CD4-positive, alpha-beta T cell treated with Interleukin-4 for 1 hour (primary cell): ENCODE measurements around the gene ZSWIM6.

ENCODE experiments used
- DNase-seq, 2 donors: peaks; one replicate each; pipeline ENCODE4 v3.0.0-alpha.2; 2020 to 2022

ZSWIM6 gene

DNA sequence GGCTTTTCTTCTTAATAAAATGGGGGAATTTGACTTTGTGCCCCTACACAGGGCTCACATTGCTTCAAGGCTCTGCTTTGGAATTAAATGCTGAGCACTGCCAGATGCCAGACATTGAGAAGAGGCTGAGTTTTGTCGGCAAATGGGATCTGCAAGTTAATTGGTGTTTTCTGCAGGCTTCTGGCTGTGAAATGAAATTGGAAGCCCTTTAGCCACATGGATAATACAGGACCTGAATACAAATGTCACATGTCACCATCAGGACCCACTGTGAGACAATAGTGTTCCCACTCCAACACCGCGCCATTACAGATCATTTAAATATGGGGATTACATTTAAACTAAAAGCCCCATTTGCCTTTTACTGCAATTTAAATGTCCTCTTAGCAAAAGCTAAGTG lies 164.4 kb downstream of the ZSWIM6 start:
- no peak for DNase-seq

DNA sequence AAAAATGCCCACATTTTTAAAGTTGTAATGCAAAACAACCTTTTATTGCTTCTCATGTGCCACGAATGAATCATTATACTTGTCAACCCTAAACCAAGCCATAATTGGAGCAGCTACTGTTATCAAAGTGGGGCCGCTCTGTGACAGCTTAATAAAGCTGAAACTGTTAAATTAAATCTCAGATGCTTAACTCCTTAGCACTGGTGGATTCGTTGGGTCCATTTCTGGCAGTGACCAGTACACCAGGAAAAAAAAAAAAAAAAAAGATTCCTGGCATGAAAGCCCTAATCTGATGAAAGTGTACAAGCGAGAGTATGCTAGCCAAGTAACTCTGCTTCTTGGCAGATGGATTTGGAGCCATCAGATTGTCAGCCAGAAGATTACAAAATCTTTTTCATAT lies 164.8 kb downstream of the ZSWIM6 start:
- DNase-seq = no peak

DNA sequence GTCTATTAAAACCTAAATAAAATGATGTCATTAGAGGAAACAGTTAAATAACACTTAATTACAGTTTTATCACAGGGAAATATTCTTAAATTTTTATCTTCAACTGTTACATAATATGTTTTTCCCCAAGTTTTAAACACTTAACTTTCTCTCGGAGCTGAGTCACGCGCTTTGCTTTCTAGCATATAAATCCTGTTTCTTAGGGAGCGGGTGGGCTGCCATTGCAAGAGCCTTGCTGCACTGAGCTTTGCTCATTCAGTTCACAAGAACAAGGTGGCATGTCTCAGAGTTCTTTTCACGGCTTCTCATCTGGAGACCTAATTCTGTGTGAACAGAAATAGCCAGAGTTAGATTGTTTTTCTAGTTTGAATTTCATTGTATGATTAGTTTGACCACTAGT lies 166.1 kb downstream of the ZSWIM6 start:
- DNase-seq = no peak

DNA sequence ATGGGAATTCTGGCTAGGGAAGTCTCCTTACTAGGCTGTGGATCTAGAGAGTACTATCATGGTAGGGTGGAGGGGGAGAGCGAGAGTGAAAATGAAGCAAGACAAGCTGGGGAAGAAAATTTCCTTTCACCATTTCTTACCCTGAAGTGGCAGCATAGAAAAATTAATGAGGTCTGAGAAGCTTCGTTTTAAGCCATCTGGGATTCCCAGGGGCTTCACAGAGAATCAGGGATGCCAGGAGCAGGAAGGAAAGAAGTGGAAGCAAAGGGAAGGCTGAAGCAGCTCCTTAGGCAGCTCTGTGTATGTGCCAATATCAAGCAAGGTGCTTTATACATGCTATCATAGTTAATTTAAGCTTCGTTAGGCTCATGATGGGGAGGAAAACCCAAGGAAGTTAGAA lies 169.9 kb downstream of the ZSWIM6 start:
- no peak for DNase-seq

DNA sequence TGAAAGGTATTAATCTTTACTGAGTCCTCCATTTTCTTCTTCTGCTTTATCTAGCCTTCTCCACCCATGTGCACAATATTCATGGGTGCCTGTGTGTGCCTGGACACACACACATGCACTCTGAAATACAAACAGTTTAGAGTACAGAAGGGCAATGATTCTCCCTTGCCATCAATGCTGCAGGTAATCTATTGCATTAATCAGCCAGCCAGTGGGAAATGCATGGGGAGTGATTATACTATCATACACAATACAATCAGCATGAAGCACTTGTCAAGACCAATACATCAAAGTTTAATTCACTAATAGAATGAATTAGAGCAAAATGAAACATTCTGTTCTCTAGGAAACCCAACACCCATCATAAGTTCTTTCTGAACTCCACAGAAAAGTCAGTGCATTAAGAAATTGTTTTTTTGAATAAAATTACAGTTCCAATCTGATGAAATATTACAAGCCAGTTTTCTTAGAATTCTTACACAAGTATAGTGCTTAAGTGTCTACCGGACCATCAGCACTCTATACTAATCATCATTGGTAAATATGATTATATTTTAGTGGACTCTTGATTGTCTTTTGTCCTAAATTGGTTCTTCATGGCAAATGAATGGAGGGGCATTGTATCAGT lies 172.2 kb downstream of the ZSWIM6 start:
- DNase-seq = no peak

DNA sequence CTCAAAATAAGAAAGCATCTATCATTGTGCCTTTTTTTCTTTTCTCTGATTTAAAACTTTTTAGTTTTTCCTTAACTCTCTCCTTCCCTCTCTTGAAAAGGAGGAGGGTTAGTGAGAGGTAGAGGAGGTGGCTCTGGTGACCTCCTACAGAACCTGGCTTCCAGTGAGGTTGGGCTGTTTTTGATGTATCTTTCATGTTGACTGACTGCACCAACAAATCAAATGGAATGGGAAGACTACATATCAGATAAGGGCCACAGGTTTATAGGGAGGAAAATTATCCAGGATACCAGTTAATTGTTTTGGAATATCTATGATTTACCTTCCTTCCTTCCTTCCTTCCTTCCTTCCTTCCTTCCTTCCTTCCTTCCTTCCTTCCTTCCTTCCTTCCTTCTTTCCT lies 173.2 kb downstream of the ZSWIM6 start:
- no peak for DNase-seq

DNA sequence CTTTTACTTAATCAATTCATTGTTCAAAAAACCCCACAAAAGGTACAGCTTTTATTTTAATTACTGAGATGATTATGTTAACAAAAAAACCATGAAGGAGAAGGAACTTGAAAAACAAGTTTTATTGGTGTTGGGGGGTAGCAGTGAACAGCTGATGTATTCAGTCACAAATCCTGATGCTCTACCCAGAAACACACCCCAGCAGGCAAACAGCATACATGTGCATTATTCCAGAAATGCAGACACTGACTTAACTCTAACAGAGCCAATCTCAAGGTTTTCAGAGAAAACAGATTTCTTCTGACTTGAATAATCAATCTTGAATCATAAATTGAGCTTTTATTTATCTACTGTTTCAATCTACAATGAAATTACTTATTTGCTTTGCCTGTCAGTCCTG lies 175.2 kb downstream of the ZSWIM6 start:
- no peak for DNase-seq

DNA sequence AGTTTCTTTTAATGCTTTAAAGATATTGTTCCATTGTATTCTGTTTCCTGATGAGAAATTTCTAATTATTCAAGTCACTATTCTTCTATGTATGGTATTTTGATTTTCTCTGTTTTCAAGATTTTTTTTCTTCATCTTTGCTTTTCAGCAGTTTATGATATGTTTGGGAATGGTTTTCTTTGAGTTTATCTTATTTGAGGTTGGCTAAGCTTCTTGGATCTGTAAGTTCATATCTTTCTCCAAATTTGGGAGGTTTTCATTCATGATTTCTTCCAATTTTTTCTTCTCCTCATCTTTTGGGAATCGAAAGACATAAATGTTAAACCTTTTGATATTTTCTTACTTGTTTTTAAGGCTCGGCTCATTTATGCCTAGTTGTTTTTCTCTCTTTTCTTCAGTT lies 184.9 kb downstream of the ZSWIM6 start:
- no peak for DNase-seq

DNA sequence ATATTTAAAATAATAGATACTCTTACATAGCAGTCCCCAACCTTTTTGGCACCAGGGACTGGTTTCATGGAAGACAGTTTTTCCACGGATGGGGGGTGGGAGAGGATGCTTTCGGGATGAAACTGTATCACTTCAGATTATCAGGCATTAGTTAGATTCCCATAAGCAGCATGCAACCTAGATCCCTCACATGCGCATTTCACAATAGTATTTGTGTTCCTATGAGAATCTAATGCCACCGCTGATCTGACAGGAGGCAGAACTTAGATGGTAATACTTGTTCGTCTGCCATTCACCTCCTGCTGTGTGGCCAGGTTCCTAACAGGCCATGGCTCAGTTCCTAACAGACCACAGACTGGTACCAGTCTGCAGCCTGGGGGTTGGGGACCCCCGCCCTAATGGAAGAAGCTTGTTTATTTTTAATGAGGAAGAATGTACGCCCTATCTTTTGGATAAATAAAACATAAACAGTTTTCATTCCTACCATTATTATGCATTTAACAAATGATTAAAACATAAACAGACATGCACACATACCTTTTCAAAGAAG lies 187.7 kb downstream of the ZSWIM6 start:
- DNase-seq = no peak

DNA sequence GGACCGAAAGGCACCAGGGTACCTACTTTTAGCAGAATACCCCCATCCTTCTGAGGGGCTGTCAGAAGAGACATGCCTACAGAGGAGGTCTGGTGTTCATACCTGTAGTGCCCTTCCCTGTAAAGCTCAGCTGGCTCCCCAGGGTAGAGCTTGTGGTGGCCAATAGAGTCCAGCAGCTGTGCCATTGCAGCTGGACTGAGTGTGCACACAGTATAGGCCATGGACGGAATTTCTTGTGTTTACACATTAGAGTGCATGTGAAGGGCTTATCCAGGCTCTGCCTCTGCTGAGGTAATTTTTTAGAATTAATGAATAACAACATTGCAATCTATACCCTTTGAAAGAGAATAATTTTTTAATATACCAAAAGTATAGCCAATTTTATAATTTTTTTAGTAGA lies 191.0 kb downstream of the ZSWIM6 start:
- no peak for DNase-seq

DNA sequence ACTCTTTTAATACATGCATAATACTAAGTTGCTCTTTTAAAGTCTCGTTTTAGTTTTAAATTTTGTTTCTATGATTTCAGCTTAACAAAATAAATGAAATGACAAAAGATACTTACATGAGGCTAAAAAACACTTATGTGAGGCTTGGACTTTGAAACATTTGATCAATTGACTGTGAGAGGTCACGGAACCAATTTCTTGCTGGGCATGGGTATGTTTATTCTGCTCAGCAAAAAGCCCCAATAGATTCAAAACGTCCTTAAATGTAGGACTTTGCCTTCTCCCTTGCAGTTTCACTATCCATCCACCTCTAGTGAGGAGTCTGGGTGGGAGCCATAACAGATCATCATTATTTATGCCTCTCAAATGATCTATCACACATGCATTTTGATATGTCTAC lies 191.9 kb downstream of the ZSWIM6 start:
- DNase-seq = no peak

DNA sequence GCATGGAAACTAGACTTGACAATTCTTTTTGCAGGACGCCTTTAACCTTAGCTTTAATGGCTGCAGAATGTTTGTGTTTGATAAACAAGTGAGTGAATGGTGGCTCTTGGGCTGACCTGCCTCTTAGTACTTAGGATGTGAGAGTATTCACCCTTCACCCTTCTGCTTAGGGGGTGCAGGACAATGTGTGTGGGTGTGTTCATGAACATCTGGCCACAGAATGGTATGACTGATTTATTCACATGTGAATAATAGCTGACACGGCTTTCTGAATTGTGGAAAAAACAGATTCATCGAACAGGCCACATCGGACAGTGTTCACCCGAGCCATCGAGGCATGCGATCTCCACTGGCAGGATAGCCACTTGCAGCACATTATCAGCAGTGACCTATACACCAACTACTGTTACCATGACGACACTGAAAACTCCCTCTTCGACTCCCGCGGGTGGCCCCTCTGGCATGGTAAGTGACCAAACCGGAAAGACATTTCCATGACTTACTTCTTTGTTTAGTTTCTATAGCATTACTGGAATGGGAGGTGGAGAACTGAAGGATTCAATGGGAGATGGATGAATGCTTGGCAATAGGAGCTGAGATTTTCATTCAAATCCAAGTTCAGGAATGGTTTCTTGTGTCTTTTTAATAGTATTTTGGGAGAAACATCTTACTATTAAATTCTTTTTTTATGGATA lies 193.6 kb downstream of the ZSWIM6 start:
- DNase-seq = no peak

DNA sequence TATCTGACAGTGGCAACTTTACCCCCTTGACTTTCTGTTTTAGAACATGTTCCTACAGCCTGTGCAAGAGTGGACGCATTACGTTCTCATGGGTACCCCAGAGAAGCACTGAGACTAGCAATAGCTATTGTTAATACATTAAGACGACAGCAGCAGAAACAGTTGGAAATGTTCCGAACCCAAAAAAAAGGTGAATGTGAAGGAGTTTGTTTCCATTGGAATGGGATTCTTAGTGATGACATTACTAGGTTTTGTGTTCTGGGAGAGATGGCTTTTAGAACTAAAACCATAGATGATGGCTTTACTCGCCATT lies 194.1 kb downstream of the ZSWIM6 start:
- no peak for DNase-seq

DNA sequence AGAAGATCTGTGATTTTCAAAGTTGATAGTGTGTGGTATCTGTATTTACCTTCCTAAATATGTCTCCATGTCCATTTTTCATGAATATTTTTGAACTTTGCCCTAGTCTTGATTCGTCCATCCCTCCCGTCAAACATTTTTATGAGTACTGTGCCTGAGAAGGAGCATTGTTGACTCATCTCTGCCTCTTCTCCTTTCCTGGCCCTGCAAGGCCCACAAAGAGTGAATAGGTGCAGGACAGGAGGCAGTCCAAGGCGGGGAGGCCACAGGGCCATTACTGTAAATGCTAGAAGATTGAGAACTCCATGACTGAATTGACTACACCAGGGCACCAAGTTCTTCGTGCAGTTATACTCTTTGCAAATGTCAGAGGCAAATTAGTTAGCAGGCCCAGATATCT lies 200.9 kb downstream of the ZSWIM6 start:
- no peak for DNase-seq

DNA sequence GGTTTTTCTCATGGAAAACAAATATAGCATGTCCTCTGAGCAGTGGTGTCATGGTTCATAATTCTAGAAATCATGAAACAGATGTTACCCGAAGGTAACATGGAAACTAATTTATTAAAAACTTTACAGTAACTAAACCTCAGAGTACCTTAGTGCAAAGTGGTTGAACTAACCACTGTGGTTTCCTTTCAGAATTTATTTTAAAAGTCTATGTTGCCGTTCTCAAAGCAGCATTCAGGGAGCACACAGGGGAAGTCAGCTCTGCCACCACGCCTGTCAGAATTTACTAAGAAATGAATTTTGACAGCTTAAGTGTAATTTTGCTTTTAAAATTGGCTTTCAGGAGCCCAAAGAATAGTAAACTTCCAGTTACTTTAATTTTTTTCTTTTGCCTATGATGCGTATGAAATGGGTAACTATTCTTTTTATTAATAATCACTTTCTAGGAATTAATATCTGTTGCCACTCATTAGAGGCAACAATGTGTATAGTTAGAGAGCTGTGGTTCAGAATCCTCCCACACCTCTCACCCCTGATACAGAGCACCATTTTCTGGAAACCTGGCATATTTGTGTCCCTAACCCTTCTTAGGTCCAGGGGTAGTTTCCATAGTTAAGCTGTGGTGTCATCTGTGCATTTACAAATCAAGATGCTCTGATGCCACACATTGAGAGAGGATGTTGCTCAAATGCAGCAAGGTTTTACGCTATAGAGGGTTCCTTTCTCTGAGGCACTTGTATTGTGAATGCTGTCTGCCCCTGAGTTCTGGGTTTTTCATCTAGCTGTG lies 202.6 kb downstream of the ZSWIM6 start:
- peak in 1 of 2 donors; percentile 19 for DNase-seq

DNA sequence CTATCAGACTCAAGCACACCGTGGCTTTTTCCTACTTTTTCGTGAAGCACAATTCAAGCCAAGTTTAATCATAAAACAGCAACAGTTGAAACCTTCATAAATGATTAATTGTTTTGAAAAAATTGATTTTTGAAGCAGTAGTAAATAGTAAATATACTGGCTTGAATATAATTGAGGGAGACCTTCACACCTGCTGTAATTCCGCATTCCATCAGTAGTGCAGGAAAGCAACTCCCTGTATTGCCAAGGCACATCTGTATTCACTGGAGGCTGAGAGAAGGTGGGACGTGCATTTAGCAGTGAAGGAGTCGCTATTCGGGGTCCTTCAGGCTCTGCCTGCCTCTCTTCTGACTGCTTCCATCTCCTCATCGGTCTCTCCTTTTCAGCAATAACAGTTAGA lies 203.8 kb downstream of the ZSWIM6 start:
- no peak for DNase-seq

DNA sequence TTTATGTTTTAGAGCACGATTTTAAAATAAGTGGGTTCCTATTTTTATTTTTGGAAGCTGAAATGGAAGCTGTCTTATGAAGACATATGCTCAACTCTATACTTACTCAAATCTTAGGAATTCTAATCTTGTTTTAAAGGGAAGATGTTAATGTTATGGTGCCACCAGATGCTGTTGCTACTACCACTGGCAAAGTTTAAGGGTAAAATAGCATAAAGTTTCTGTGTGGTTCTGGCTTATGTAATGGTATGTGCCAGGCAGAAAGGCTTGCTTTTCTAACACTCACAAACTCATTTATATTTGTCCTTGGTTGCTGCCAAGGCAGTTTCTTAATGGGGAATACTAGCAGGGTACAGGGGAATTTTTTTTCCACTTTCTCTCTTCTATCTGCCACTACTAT lies 204.9 kb downstream of the ZSWIM6 start:
- DNase-seq = no peak

DNA sequence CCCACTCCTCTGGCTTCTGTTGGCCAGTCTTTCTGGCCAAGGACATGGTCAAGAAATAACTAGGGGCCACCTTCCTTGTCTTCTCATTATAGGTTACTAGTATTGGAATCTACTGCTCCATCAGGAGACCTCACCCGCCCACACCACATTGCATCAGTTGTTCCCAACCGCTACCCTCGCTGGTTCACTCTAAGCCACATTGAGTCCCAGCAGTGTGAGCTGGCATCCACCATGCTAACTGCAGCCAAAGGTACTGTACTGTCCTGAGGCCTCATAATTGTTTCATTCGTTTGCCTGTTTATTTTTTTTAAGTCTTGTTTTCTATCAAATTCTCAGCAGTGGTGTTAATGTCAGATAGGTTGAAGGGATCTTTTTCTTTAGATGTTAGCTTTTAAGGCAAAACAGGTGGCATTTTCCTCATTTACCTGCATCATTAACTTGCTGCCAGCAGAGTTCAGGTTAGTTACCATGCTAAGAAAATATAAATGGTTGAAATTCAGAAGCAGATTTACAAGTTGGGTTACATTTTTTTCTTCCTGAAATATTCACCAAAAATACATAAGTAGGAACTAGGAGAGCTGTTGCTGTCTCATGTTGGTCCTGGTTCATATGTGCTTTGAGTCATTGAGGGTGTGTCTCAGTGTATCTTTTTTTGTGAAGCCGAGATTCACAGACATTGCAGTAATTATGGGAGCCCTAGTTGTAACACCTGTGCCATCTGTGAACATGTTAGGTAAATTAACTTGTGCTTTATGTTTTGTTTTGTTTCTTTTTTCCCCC lies 206.9 kb downstream of the ZSWIM6 start:
- no peak for DNase-seq

DNA sequence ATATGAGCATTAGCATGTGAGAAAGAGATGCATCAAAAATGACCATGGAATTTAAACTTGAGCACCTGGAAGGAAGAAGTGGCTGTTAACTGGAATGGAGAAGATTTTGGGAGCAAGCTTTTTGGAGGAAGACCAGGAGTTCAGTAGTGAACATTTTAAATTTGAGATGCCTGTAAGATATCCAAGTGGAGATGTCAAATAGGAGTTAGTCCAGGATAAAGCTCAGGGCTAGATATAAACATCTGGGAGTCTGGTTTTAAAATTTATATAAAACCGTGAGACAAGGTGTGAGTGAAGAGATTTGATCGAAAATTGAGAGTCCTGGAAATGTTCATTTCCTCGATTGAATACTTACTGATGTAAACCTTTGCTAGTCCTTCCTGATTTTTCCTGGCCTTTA lies 217.5 kb downstream of the ZSWIM6 start:
- no peak for DNase-seq

DNA sequence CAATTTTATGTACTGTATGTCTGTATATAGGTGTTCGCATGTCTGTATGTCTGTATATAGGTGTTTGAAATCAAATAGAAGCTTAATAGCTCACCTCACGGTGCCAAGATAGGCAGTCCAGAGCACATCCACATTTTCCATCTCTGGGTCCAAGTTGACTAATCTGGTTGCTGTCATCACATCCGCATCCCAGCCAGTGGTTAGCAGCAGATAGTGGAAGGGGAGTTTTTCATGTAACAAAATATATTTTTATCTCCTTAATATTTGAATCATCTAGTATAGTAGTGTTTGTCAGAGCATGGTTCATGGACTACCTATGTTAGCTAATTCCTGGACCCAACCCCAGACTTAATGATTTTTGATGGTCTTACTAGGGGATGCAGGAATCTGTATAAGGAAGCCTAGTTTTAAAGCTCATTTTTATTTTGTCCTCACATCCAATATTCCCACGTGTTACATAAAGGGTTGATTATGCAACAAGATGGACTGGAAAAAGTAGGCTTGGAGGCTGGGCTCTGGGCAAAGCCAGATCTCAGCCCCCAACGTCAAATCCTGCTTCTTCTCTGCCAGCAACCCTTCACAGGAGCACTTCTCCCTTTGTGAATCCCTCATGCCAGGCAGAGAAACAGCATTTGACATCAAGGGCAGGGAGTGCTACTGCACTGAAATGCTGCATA lies 219.7 kb downstream of the ZSWIM6 start:
- no peak for DNase-seq

DNA sequence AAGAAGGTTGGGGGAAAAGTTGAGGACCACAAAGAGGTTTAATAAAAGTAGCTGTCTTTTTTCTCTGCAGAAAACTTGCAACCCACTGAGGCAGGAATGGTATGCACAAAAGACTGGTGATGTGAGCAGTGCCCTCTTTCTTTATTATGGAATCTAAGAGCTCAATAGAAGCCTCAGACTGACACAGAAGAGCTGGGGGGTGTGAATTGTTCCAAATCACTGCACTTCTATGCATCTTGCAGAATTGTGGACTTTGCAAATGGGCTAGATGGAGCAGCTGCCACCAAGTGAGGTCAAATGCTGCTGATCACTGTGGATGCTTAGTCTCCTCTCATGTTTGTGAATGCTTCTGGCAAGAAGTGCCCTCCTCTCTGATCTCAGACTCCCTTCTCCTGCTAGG lies 227.1 kb downstream of the ZSWIM6 start:
- DNase-seq = no peak

DNA sequence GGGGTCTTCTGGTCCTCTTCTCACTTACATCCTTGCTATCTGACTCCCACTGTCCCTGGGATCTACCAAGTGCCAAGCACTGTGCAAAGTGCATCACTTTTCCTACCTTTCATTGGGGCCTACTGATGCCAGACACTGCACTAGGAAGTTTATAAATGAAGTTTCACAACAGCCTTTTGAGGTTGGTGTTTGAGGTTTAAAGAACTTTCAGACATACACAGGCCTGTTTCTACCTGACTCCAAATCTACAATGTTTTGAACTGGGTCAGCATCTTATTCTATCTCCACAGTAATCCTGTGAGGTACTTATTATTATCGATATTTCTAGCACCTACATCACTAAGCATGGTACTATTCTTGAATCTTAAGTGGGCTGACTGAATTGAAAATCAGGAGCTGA lies 227.7 kb downstream of the ZSWIM6 start:
- DNase-seq = no peak

DNA sequence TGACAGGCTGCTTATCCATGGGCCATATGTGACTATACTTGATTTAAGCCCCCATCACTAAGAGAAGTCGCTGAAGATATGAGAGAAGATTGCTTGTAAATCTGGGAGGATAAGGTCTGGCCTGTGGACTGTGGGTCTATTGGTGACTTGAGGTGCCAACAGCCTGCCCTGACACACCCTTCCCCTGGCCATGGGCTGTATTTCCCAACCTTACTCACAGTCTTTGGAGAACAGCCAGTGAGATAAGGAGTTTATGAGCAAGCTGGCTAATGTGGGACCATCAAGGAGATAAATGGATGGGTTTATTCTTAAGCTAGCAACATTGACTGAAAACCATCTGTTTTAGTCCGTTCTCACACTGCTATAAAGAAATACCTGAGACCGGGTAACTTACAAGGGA lies 231.3 kb downstream of the ZSWIM6 start:
- DNase-seq = no peak
